GM04504 (cell line): ENCODE measurements around the gene LMTK2.

Experiments
- DNase-seq: peaks from one replicate; pipeline ENCODE4 v3.0.0-alpha.2; 2012; ENCODE audit warnings: low read depth

Gene LMTK2

GRCh38 chr7:98203261-98203963 is 96.8 kb downstream of the LMTK2 start:
- DNase-seq, result no peak

GRCh38 chr7:98203964-98204605 is 97.4 kb downstream of the LMTK2 start:
- no peak for DNase-seq

- DNase-seq, result no peak
Measured at GRCh38 chr7:98204670-98205069, 98.0 kb downstream of the LMTK2 start.

GRCh38 chr7:98205162-98205845 is 98.6 kb downstream of the LMTK2 start:
- no peak for DNase-seq

GRCh38 chr7:98206451-98207330 is 100.0 kb downstream of the LMTK2 start:
- no peak for DNase-seq

- DNase-seq, result no peak
Measured at GRCh38 chr7:98209166-98209920, 102.7 kb downstream of the LMTK2 start.

GRCh38 chr7:98210513-98211220 is 104.0 kb downstream of the LMTK2 start:
- DNase-seq, result no peak

- no peak for DNase-seq
Measured at GRCh38 chr7:98211221-98211675, 104.6 kb downstream of the LMTK2 start, which contains the start of gene BHLHA15. Gene BHLHA15 (plus strand): TSS chr7:98211439. CDS start chr7:98212310, 871 bp downstream.

GRCh38 chr7:98211676-98212531 is 105.2 kb downstream of the LMTK2 start:
- DNase-seq, result no peak

- DNase-seq, result no peak
Measured at GRCh38 chr7:98212532-98213041, 105.9 kb downstream of the LMTK2 start.

- no peak for DNase-seq
Measured at GRCh38 chr7:98213296-98213887, 106.7 kb downstream of the LMTK2 start.

- no peak for DNase-seq
Measured at GRCh38 chr7:98213888-98214810, 107.5 kb downstream of the LMTK2 start.

- DNase-seq, result no peak
Measured at GRCh38 chr7:98214811-98215321, 108.2 kb downstream of the LMTK2 start.

- DNase-seq, result no peak
Measured at GRCh38 chr7:98215561-98216495, 109.2 kb downstream of the LMTK2 start.

- no peak for DNase-seq
Measured at GRCh38 chr7:98216941-98217622, 110.4 kb downstream of the LMTK2 start.
